OCI-LY1 (cell line): ENCODE measurements around the gene TBC1D2B.

Experiments used
- H2AFZ ChIP-seq: fragments of 200-600 bp; sonication (generic), shearing (Covaris generic); 2 replicates; pipeline ENCODE4 v1.6.0; 2014; ENCODE audit warnings: antibody characterized with exemption, mild to moderate bottlenecking, low read length
- H3F3A ChIP-seq: fragments of 200-600 bp; sonication (generic), shearing (Covaris generic); 2 replicates; pipeline ENCODE4 v1.6.0; 2014; ENCODE audit warnings: mild to moderate bottlenecking, antibody characterized with exemption, low read length, moderate library complexity; ENCODE audit not compliant: insufficient read depth
- H3K27ac ChIP-seq: fragments of 200-600 bp; sonication (generic); 2 replicates; pipeline ENCODE4 v1.5.1; 2014; ENCODE audit warnings: low read length, mixed run types, mild to moderate bottlenecking, low read depth; ENCODE audit not compliant: poor library complexity, severe bottlenecking
- H3K27me3 ChIP-seq: fragments of 200-600 bp; sonication (generic); 2 replicates; pipeline ENCODE4 v1.6.0; 2014; ENCODE audit warnings: antibody characterized with exemption, mild to moderate bottlenecking, low read length, moderate library complexity; ENCODE audit not compliant: insufficient read depth
- H3K36me3 ChIP-seq: fragments of 200-600 bp; sonication (generic); 2 replicates; pipeline ENCODE4 v1.6.1; 2014; ENCODE audit warnings: mild to moderate bottlenecking, antibody characterized with exemption, low read length, moderate library complexity, mixed read lengths; ENCODE audit not compliant: insufficient read depth
- H3K4me1 ChIP-seq: fragments of 200-600 bp; sonication (generic); 2 replicates; pipeline ENCODE4 v1.5.1; 2014; ENCODE audit warnings: mild to moderate bottlenecking, low read length, moderate library complexity; ENCODE audit not compliant: insufficient read depth, severe bottlenecking
- H3K4me2 ChIP-seq: fragments of 200-600 bp; sonication (generic), shearing (Covaris generic); 2 replicates; pipeline ENCODE4 v1.6.1; 2014; ENCODE audit warnings: low read length
- H3K4me3 ChIP-seq: fragments of 200-600 bp; sonication (generic); 2 replicates; pipeline ENCODE4 v1.5.1; 2014; ENCODE audit warnings: low read length, low read depth, mild to moderate bottlenecking, mixed read lengths; ENCODE audit not compliant: poor library complexity, severe bottlenecking
- H3K79me2 ChIP-seq: fragments of 200-600 bp; shearing (Covaris generic); 2 replicates; pipeline ENCODE4 v1.6.1; 2016; ENCODE audit warnings: mixed run types, low read length, mixed read lengths; ENCODE audit not compliant: insufficient read depth
- H3K9ac ChIP-seq: fragments of 200-600 bp; sonication (generic), shearing (Covaris generic); 2 replicates; pipeline ENCODE4 v1.6.1; 2014; ENCODE audit warnings: mild to moderate bottlenecking, low read length, mixed read lengths
- H3K9me2 ChIP-seq: fragments of 200-600 bp; sonication (generic), shearing (Covaris generic); 2 replicates; pipeline ENCODE4 v1.6.1; 2014; ENCODE audit warnings: low read depth, mild to moderate bottlenecking, low read length, mixed read lengths
- H3K9me3 ChIP-seq: fragments of 200-600 bp; shearing (Covaris generic); 2 replicates; pipeline ENCODE4 v1.6.1; 2014; ENCODE audit warnings: low read length, mixed read lengths
- H4K20me1 ChIP-seq: fragments of 200-600 bp; sonication (generic), shearing (Covaris generic); 2 replicates; pipeline ENCODE4 v1.6.0; 2016; ENCODE audit warnings: mild to moderate bottlenecking, low read length; ENCODE audit not compliant: insufficient read depth
- CTCF ChIP-seq: fragments of 200-600 bp; sonication (generic), shearing (Covaris generic); IDR thresholded peaks from 2 replicates; pipeline ENCODE4 v1.5.1; 2017; ENCODE audit warnings: mild to moderate bottlenecking, antibody characterized with exemption, low read length, moderate library complexity, mixed read lengths
- EZH2 ChIP-seq: fragments of 200-600 bp; sonication (generic), shearing (Covaris generic); IDR thresholded peaks from 2 replicates; pipeline ENCODE4 v1.8.0; 2017; ENCODE audit warnings: borderline replicate concordance, mixed run types, mild to moderate bottlenecking, antibody characterized with exemption, low read length, moderate library complexity, mixed read lengths

The TBC1D2B gene

GRCh38 chr15:78102211-78102610, 24.7 kb upstream of the TBC1D2B start:
- Histone ChIP-seq H3K79me2 (no peaks in the 10 kb centered on the region), H4K20me1 (no peaks in the 10 kb centered on the region), H3F3A (no peaks in the 10 kb centered on the region), H3K9me2 (no peaks in the 10 kb centered on the region), H3K9ac (no peak overlapping the region), H3K27me3 (no peaks in the 10 kb centered on the region), H3K36me3 (no peaks in the 10 kb centered on the region), H3K4me1 (no peaks in the 10 kb centered on the region), H3K4me3 (no peak overlapping the region), H3K27ac (no peak overlapping the region), H2AFZ (no peak overlapping the region), H3K4me2 (no peak overlapping the region), H3K9me3 (no peaks in the 10 kb centered on the region)
- TF ChIP-seq CTCF (no peak), EZH2 (no peak)

GRCh38 chr15:78101423-78102105, 24.1 kb upstream of the TBC1D2B start:
- H3F3A ChIP-seq = no peaks in the 10 kb centered on the region
- H3K4me2 ChIP-seq = no peak overlapping the region
- H3K9ac ChIP-seq = no peak overlapping the region
- H3K9me2 ChIP-seq = no peaks in the 10 kb centered on the region
- no peak overlapping the region for H3K27ac ChIP-seq
- no peak overlapping the region for H2AFZ ChIP-seq
- H3K9me3 ChIP-seq = no peaks in the 10 kb centered on the region
- no peaks in the 10 kb centered on the region for H3K4me1 ChIP-seq
- no peaks in the 10 kb centered on the region for H3K27me3 ChIP-seq
- no peaks in the 10 kb centered on the region for H3K36me3 ChIP-seq
- H3K4me3 ChIP-seq = no peak overlapping the region
- TF ChIP-seq EZH2 (no peak), CTCF (no peak)
- no peaks in the 10 kb centered on the region for H4K20me1 ChIP-seq
- no peaks in the 10 kb centered on the region for H3K79me2 ChIP-seq

- H3K27me3 ChIP-seq = no peaks in the 10 kb centered on the region
- H3K9ac ChIP-seq = no peak overlapping the region
- no peaks in the 10 kb centered on the region for H3K9me2 ChIP-seq
- no peaks in the 10 kb centered on the region for H4K20me1 ChIP-seq
- H3K4me2 ChIP-seq = no peak overlapping the region
- H2AFZ ChIP-seq = no peak overlapping the region
- H3K4me3 ChIP-seq = no peak overlapping the region
- no peak for TF ChIP-seq EZH2
- no peak for TF ChIP-seq CTCF
- H3K4me1 ChIP-seq = no peaks in the 10 kb centered on the region
- H3F3A ChIP-seq = no peaks in the 10 kb centered on the region
- no peak overlapping the region for H3K27ac ChIP-seq
- no peaks in the 10 kb centered on the region for H3K36me3 ChIP-seq
- no peaks in the 10 kb centered on the region for H3K79me2 ChIP-seq
- H3K9me3 ChIP-seq = no peaks in the 10 kb centered on the region
Observed at GRCh38 chr15:78100886-78101285, 23.4 kb upstream of the TBC1D2B start.
